ENCODE data around the gene CLRN3.

Gene CLRN3, protein sequence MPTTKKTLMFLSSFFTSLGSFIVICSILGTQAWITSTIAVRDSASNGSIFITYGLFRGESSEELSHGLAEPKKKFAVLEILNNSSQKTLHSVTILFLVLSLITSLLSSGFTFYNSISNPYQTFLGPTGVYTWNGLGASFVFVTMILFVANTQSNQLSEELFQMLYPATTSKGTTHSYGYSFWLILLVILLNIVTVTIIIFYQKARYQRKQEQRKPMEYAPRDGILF

GRCh38 chr10:127892743-127893142 is at the start of gene CLRN3:
Gene CLRN3 (minus strand): TSS chr10:127892941. CDS start chr10:127892784, 157 bp downstream.
- no peak for DNase-seq

DNA sequence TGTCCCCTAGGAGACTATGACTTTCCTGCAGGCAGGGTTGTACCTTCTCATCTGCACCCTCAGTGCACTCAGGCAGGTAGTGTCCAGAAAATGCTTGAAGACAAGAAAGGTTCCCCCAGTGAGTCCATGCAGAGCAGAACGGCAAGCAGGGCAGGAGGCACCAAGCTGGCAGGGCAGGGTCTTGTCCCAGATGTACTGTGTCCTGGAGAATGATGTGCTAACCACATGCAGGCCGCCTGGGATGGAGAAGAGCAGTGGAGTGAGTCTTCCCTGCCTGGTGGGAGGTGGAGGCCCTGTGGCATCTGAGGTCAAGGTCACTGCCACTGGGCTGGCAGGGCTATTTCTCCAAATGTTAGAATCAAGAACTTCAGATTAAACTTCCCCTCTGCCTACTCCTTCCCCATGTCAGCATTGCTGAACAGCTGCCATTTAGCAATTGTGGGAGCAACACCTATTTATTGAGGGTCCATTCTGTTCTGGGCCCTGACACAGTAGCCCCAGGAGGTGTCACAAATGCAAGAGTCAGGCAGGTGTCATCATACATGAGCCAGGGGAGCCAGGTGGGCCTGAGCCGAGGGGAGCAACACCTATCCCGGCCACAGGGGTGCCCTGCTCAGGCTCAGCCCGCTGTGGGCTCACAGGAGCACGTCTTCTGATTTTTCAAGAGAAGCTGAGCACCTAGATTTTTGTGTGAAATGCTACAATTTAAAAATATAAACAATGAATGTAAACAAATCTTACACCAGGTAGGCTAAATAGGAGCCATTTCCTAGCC is 48.3 kb upstream of the CLRN3 start:
- no peak for DNase-seq

GRCh38 chr10:127939786-127940330 is 47.1 kb upstream of the CLRN3 start:
- DNase-seq = no peak

DNA sequence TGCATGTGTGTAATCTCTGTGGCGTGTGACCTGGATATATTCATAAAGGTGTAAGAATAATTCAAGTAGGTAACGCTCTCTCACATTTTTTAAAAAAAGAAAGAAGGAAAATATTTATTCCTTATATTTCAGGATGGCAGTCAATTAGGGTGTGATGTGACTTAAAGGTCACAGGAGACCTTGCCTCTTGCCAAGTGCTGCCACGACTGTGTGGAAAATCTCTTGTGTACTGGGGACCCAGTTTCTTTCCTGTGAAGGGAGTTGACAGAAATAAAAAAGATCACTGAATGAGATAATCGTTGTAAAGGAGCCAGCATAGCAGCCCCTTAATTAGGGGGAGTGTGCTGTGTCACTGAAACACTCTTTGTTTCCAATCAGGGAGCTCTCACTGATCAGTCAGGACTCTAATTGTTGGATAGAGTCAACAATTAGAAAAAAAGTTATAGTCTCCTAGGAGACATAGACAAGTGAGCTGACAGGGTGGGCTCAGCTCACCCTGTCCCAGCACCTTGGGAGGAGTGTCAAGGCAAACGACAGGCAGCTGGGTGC is 45.2 kb upstream of the CLRN3 start:
- DNase-seq = no peak

- no peak for DNase-seq
These were observed 44.3 kb upstream of the CLRN3 start for GRCh38 chr10:127937069-127937468.

DNA sequence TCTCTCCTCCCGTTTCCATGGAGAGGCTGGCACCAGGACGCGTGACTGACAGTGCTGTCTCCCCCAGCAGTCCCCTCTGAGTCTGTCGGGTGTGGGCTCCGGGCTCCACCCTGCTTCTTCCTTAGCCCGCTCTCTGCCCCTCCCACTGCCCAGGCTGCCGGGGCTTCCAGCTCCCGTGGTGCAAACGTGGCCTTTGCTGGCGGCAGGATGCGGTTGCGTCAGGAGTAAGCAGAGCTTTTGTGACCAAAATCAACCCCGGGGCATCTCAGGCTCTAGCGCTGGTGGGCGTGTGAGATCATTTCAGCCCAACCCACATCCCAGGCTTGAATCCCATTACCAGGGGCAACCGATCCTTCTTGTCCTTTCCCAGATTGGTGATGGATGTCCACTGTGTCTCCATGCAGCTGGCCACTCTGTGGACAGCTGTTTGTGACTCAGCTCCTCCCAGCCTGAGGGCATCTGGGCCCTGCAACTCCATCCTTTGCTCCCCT is 42.4 kb upstream of the CLRN3 start:
- DNase-seq = no peak

DNA sequence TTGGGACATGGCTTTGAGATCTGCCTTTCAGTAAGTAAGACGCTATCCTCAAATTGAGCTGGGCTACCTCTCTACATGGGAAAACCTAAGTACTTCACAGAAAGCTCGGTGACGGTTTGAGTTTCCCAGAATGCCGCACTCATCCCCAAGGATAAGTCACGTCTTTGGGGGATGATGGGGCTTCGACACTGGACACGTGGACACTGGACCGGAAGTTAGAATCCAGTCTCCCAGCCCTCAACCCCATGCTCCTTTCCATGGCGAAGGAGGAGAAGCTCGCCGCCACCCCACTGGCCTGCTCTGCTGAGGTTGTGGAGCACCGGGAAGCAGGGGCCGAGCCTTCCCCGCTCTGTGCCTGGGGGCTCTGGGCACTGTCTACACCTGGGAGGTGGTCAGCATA is 41.6 kb upstream of the CLRN3 start:
- DNase-seq = no peak

- no peak for DNase-seq
These were observed 40.5 kb upstream of the CLRN3 start for GRCh38 chr10:127933271-127933670.

GRCh38 chr10:127932521-127933270 is 40.0 kb upstream of the CLRN3 start:
- DNase-seq = no peak

DNA sequence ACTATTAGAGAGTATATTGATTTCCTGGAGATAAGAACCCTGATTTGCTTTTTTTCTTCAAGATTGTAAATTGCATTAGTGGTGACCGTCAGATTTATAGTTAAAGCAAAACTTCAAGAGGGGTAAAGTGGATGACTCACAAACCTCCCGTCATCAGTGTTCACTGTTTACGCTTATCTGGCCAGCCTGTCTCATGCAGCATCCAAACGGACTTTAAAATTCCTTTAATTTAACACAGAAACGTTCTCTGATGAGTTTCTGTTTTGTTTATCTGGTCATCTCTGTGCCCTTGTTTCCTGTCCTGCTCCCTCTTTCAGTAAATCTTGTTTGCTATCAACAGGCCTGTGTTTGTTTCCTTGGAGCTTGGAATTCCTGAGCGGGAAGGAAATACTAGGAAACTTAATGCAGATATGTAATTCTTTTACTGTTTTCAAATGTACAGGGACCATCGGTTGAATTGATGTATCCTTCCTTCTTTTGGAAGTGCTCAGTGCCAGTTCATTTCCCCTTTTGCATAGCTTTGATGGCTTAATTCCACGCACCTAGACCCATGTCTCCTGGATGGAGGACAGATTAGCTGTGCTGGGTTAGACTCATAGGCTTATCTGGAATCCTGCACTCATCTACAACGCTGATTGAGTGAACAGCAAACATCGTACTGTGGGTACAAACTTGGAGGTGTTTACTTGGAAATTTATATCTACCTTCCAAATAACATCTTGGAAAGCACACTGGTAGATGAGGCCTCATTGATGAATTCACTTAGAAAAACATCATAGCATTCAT is 35.5 kb upstream of the CLRN3 start:
- DNase-seq = no peak

- no peak for DNase-seq
These were observed 33.7 kb upstream of the CLRN3 start for GRCh38 chr10:127926455-127926854.

- no peak for DNase-seq
These were observed 32.9 kb upstream of the CLRN3 start for GRCh38 chr10:127925471-127926207.

DNA sequence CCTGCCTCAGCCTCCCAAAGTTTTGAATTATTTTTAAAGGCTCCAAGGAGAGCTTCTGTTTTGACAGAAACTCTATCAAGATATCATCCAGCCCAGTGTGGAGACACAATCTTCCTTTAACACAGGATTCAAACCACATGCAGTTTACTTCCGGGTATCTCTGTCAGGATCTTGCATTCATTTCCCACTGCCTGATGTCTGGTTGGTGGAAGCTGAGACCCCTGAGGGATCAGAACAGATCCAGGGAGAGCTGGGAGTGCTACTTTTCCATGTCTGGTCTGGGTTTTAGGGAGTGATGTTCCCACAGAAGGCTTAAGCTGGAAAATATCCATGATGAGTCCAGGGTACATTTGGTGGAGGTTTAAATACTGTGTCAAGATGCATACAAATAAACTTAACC is 30.9 kb upstream of the CLRN3 start:
- no peak for DNase-seq

GRCh38 chr10:127922675-127923366 is 30.1 kb upstream of the CLRN3 start:
- no peak for DNase-seq

DNA sequence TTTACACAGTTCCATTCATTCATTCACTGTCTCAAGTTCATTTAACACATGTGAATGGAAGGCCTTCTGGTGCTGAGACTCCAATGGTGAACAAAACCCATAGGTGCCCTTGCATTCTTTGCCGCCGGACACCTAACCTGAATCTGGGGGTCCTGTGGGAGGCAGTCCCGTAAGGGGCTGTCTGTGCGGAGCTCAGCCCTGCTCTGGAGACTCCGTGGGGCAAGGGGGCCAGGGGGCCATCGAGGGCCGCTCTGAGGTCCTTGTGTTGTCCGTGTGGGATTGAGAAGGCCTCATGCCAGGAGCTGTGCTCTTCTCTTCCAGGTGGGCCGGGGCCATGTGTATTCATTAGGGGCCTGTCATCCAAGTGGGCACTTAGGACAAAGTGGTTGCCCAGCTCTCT is 29.5 kb upstream of the CLRN3 start:
- DNase-seq = no peak

GRCh38 chr10:127921753-127922145 is 29.0 kb upstream of the CLRN3 start:
- DNase-seq = no peak

- DNase-seq = no peak
These were observed 28.5 kb upstream of the CLRN3 start for GRCh38 chr10:127921075-127921752.

- no peak for DNase-seq
These were observed 27.7 kb upstream of the CLRN3 start for GRCh38 chr10:127920306-127921074.
